ENCODE data around the gene TCP11L2. TPM values are rescaled to one million over a fixed set of nuclear protein-coding genes. Genes with fewer than 3 reads are reported as not detected.

Gene TCP11L2
- total and polyA plus RNA-seq, 2 of the 13 experiments (the other 11 are each of a cell fraction or from before 2014, with no cell fraction given): 4.6 to 24.1 TPM

DNA sequence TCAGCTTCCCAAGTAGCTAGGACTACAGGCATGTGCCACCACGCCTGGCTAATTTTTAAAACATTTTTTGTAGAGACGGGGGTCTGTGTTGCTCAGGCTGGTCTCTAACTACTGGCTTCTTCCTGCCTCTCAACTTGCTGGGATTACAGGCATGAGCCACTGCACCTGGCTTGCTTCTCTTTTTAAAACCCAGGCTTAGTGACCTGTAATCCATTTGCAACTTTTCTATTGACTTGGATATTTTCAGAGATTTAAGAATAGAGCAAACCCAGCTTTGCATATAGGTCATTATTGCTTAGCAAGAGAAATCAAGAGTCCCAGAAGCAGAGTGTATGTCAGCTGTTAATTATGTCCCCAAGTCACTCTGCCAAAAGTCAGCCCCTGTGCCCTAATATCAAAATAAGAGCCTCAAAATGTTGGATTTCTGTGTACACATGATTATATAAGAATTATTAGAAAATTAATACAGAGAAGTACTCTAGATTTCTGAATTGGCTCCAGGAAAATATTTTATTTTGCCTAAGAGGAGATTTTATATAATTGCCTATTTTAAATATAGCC, 24.9 kb downstream of the TCP11L2 start:
- WGBS (ENCODE audit: low lambda C conversion rate): 91% methylated on average over 2 of the region's 2 CpGs
- Histone ChIP-seq H3K36me3 (replicated peaks in 1 of 2; ENCODE audit: control insufficient read depth in 1 of 2, insufficient read depth in 2 of 2, low read length in 2 of 2) (peaks cover 0 to 2% of the 10 kb centered on the region in 2 experiments; a peak in 2 of 5 replicates), H3K27me3 (ENCODE audit: control insufficient read depth in 1 of 2, insufficient read depth in 2 of 2, low read length in 2 of 2) (no peaks in the 10 kb centered on the region), H3K9me3 (ENCODE audit: low read length) (no peaks in the 10 kb centered on the region), H2AFZ (ENCODE audit: low read length) (no peak overlapping the region), H3K4me2 (ENCODE audit: low read depth, low read length) (no peak overlapping the region), H4K20me1 (ENCODE audit: insufficient read depth, low read length) (no peaks in the 10 kb centered on the region), H3K4me1 (ENCODE audit: insufficient read depth, low read length) (no peaks in the 10 kb centered on the region), H3K4me3 (replicated peaks in 1 of 3; ENCODE audit: insufficient read depth in 1 of 3, low read depth in 2 of 3, low read length in 3 of 3) (no peak overlapping the region), H3K27ac (ENCODE audit: extremely low read length, insufficient read depth, low read length) (no peak overlapping the region), H3K79me2 (ENCODE audit: insufficient read depth, low read length) (no peaks in the 10 kb centered on the region), H3K9ac (ENCODE audit: insufficient read depth, low read depth, low read length) (no peak overlapping the region)
- CTCF ChIA-PET (ENCODE audit: low intra/inter-chr PET ratio, low total read pairs): no interaction called here
- intact Hi-C loops (cut with micrococcal nuclease; ENCODE audit: unreplicated experiment): no loop called here
- TF ChIP-seq ZNF768 (CRISPR knock-in tag; IDR thresholded peaks at IDR 0.05): no peak
- no peak for TF ChIP-seq ZNF432 (CRISPR knock-in tag; IDR thresholded peaks at IDR 0.05; ENCODE audit: borderline replicate concordance)
- no peak for TF ChIP-seq PHB2 (IDR thresholded peaks at IDR 0.05; ENCODE audit: partially characterized antibody)
- TF ChIP-seq EEA1 (CRISPR knock-in tag; IDR thresholded peaks at IDR 0.05; ENCODE audit: borderline replicate concordance): no peak
- no peak for TF ChIP-seq ZFP1 (CRISPR knock-in tag; IDR thresholded peaks at IDR 0.05)
- no peak for TF ChIP-seq MEIS1 (CRISPR knock-in tag; IDR thresholded peaks at IDR 0.05; ENCODE audit: borderline replicate concordance)
- DNase-seq (ENCODE audit: low spot score): no peak
- ATAC-seq: no peak
- in situ Hi-C loops (cut with HindIII; ENCODE audit: extremely low pct_ligation_motif_present, low pct_unique_long_range_greater_than_20kb): no loop called here
- BruUV-seq (replicated peaks): no TSS peak
- POLR2A ChIA-PET: no interaction called here
- FAIRE-seq: no peak

GRCh38 chr12:106328735-106329134, 26.2 kb downstream of the TCP11L2 start:
- no TSS peak for BruUV-seq (replicated peaks)
- DNase-seq (ENCODE audit: low spot score): no peak
- FAIRE-seq: no peak
- Histone ChIP-seq H3K9ac (ENCODE audit: insufficient read depth, low read depth, low read length) (no peak overlapping the region), H3K4me2 (ENCODE audit: low read depth, low read length) (no peak overlapping the region), H3K4me3 (replicated peaks in 1 of 3; ENCODE audit: insufficient read depth in 1 of 3, low read depth in 2 of 3, low read length in 3 of 3) (no peak overlapping the region), H3K36me3 (replicated peaks in 1 of 2; ENCODE audit: control insufficient read depth in 1 of 2, insufficient read depth in 2 of 2, low read length in 2 of 2) (no peaks in the 10 kb centered on the region; a peak in 2 of 5 replicates), H4K20me1 (ENCODE audit: insufficient read depth, low read length) (no peaks in the 10 kb centered on the region), H3K9me3 (ENCODE audit: low read length) (no peaks in the 10 kb centered on the region), H3K4me1 (ENCODE audit: insufficient read depth, low read length) (no peaks in the 10 kb centered on the region), H3K27ac (ENCODE audit: extremely low read length, insufficient read depth, low read length) (no peak overlapping the region), H2AFZ (ENCODE audit: low read length) (no peak overlapping the region), H3K27me3 (ENCODE audit: control insufficient read depth in 1 of 2, insufficient read depth in 2 of 2, low read length in 2 of 2) (no peaks in the 10 kb centered on the region), H3K79me2 (ENCODE audit: insufficient read depth, low read length) (no peaks in the 10 kb centered on the region)
- ChIA-PET CTCF (ENCODE audit: low intra/inter-chr PET ratio, low total read pairs) (no interaction called here), POLR2A (no interaction called here)
- in situ Hi-C loops (cut with HindIII; ENCODE audit: extremely low pct_ligation_motif_present, low pct_unique_long_range_greater_than_20kb) (no loop called here), intact Hi-C loops (cut with micrococcal nuclease; ENCODE audit: unreplicated experiment) (no loop called here)
- no peak for ATAC-seq
- WGBS (ENCODE audit: low lambda C conversion rate): 88% methylated on average over 7 of the region's 7 CpGs
- TF ChIP-seq, protein P1, sequence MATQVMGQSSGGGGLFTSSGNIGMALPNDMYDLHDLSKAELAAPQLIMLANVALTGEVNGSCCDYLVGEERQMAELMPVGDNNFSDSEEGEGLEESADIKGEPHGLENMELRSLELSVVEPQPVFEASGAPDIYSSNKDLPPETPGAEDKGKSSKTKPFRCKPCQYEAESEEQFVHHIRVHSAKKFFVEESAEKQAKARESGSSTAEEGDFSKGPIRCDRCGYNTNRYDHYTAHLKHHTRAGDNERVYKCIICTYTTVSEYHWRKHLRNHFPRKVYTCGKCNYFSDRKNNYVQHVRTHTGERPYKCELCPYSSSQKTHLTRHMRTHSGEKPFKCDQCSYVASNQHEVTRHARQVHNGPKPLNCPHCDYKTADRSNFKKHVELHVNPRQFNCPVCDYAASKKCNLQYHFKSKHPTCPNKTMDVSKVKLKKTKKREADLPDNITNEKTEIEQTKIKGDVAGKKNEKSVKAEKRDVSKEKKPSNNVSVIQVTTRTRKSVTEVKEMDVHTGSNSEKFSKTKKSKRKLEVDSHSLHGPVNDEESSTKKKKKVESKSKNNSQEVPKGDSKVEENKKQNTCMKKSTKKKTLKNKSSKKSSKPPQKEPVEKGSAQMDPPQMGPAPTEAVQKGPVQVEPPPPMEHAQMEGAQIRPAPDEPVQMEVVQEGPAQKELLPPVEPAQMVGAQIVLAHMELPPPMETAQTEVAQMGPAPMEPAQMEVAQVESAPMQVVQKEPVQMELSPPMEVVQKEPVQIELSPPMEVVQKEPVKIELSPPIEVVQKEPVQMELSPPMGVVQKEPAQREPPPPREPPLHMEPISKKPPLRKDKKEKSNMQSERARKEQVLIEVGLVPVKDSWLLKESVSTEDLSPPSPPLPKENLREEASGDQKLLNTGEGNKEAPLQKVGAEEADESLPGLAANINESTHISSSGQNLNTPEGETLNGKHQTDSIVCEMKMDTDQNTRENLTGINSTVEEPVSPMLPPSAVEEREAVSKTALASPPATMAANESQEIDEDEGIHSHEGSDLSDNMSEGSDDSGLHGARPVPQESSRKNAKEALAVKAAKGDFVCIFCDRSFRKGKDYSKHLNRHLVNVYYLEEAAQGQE (IDR thresholded peaks at IDR 0.05; ENCODE audit: borderline replicate concordance in 1 of 2, low read depth in 1 of 2, low read length in 2 of 2): no peak
- TF ChIP-seq ZNF138 (CRISPR knock-in tag; IDR thresholded peaks at IDR 0.05; ENCODE audit: low read depth): no peak
- TF ChIP-seq SNAPC4 (CRISPR knock-in tag; IDR thresholded peaks at IDR 0.05): no peak
- TF ChIP-seq MIXL1 (CRISPR knock-in tag; IDR thresholded peaks at IDR 0.05): no peak
- no peak for TF ChIP-seq ZNF205 (CRISPR knock-in tag; IDR thresholded peaks at IDR 0.05)
